ENCODE data around the gene RAB20. TPM values are rescaled to one million over a fixed set of nuclear protein-coding genes. Genes with fewer than 3 reads are reported as not detected.

Gene RAB20
- polyA plus RNA-seq, 1 donor (not counting 4 experiments of a cell fraction or from before 2014, with no cell fraction given) = 4.3 TPM

DNA sequence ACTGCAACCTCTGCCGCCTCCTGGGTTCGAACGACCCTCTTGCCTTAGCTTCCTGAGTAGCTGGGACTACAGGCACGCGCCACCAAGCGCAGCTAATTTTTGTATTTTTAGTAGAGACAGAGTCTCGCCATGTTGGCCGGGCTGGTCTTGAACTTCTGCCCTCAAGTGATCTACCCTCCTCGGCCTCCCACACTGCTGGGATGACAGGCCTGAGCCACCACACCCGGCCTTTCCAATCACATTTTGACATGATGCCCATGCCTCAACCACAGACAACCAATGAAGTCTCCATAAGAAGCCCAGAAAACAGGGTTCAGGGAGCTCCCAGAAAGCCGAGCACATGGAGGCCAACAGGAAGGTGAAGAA is 11.7 kb downstream of the RAB20 start:
- FAIRE-seq = no peak
- H3K36me3 ChIP-seq (ENCODE audit: control insufficient read depth in 2 of 2, extremely low read depth in 1 of 2, insufficient read depth in 2 of 2, low read length in 2 of 2) = no peaks in the 10 kb centered on the region
- H3K4me1 ChIP-seq (ENCODE audit: control insufficient read depth, extremely low read depth, insufficient read depth, low read length) = no peaks in the 10 kb centered on the region
- H3K9me1 ChIP-seq (ENCODE audit: control insufficient read depth, extremely low read depth, insufficient read depth, low read length) = no peaks in the 10 kb centered on the region
- H3K4me2 ChIP-seq (ENCODE audit: control insufficient read depth, extremely low read depth, insufficient read depth, low read depth, low read length) = no peak overlapping the region
- no peaks in the 10 kb centered on the region for H3K79me2 ChIP-seq (ENCODE audit: control insufficient read depth, insufficient read depth, low read length)
- no peak overlapping the region for H2AFZ ChIP-seq (ENCODE audit: control insufficient read depth, low read length)
- no peak for DNase-seq (ENCODE audit: low read depth, low spot score)
- no peaks in the 10 kb centered on the region for H4K20me1 ChIP-seq (ENCODE audit: control insufficient read depth, extremely low read depth, insufficient read depth, low read length)
- no peaks in the 10 kb centered on the region for H3K9me3 ChIP-seq (ENCODE audit: control insufficient read depth, low read depth, low read length)
- no peaks in the 10 kb centered on the region for H3K27me3 ChIP-seq (ENCODE audit: control insufficient read depth, extremely low read depth, insufficient read depth, low read length)
- H3K9ac ChIP-seq (ENCODE audit: control insufficient read depth, extremely low read depth, insufficient read depth, low read length) = no peak overlapping the region
- dilution Hi-C loops (cut with MboI; ENCODE audit: extremely low pct_ligation_motif_present, low sequenced_read_pairs) = no loop called here
- H3K27ac ChIP-seq (ENCODE audit: control insufficient read depth, insufficient read depth, low read length) = no peak overlapping the region
- no peak for TF ChIP-seq CTCF (optimal IDR thresholded peaks at IDR 0.05 in 1 of 3, IDR thresholded peaks at IDR 0.05 in 1 of 3, conservative IDR thresholded peaks at IDR 0.05 in 1 of 3; ENCODE audit: extremely low read depth in 1 of 3, insufficient read depth in 2 of 3, low read length in 3 of 3)
- no peak overlapping the region for H3K4me3 ChIP-seq (ENCODE audit: control insufficient read depth in 2 of 3, extremely low read depth in 1 of 3, insufficient read depth in 2 of 3, low read depth in 1 of 3, low read length in 3 of 3)

GRCh38 chr13:110548891-110549794 is 12.4 kb downstream of the RAB20 start:
- no peak for DNase-seq (ENCODE audit: low read depth, low spot score)
- no peaks in the 10 kb centered on the region for H3K79me2 ChIP-seq (ENCODE audit: control insufficient read depth, insufficient read depth, low read length)
- no peak overlapping the region for H3K4me2 ChIP-seq (ENCODE audit: control insufficient read depth, extremely low read depth, insufficient read depth, low read depth, low read length)
- H4K20me1 ChIP-seq (ENCODE audit: control insufficient read depth, extremely low read depth, insufficient read depth, low read length) = no peaks in the 10 kb centered on the region
- FAIRE-seq = no peak
- H3K4me1 ChIP-seq (ENCODE audit: control insufficient read depth, extremely low read depth, insufficient read depth, low read length) = no peaks in the 10 kb centered on the region
- no peaks in the 10 kb centered on the region for H3K9me1 ChIP-seq (ENCODE audit: control insufficient read depth, extremely low read depth, insufficient read depth, low read length)
- H3K36me3 ChIP-seq (ENCODE audit: control insufficient read depth in 2 of 2, extremely low read depth in 1 of 2, insufficient read depth in 2 of 2, low read length in 2 of 2) = no peaks in the 10 kb centered on the region
- H3K9ac ChIP-seq (ENCODE audit: control insufficient read depth, extremely low read depth, insufficient read depth, low read length) = no peak overlapping the region
- no peaks in the 10 kb centered on the region for H3K9me3 ChIP-seq (ENCODE audit: control insufficient read depth, low read depth, low read length)
- no peaks in the 10 kb centered on the region for H3K27me3 ChIP-seq (ENCODE audit: control insufficient read depth, extremely low read depth, insufficient read depth, low read length)
- no peak overlapping the region for H3K27ac ChIP-seq (ENCODE audit: control insufficient read depth, insufficient read depth, low read length)
- TF ChIP-seq EZH2 (IDR thresholded peaks at IDR 0.05; ENCODE audit: low read length) = no peak
- TF ChIP-seq CTCF (optimal IDR thresholded peaks at IDR 0.05 in 1 of 3, IDR thresholded peaks at IDR 0.05 in 1 of 3, conservative IDR thresholded peaks at IDR 0.05 in 1 of 3; ENCODE audit: extremely low read depth in 1 of 3, insufficient read depth in 2 of 3, low read length in 3 of 3) = no peak
- dilution Hi-C loops (cut with MboI; ENCODE audit: extremely low pct_ligation_motif_present, low sequenced_read_pairs) = no loop called here
- no peak overlapping the region for H2AFZ ChIP-seq (ENCODE audit: control insufficient read depth, low read length)
- no peak overlapping the region for H3K4me3 ChIP-seq (ENCODE audit: control insufficient read depth in 2 of 3, extremely low read depth in 1 of 3, insufficient read depth in 2 of 3, low read depth in 1 of 3, low read length in 3 of 3)

Data from keratinocyte (primary cell).